ENCODE results near the gene CCN5.

DNA sequence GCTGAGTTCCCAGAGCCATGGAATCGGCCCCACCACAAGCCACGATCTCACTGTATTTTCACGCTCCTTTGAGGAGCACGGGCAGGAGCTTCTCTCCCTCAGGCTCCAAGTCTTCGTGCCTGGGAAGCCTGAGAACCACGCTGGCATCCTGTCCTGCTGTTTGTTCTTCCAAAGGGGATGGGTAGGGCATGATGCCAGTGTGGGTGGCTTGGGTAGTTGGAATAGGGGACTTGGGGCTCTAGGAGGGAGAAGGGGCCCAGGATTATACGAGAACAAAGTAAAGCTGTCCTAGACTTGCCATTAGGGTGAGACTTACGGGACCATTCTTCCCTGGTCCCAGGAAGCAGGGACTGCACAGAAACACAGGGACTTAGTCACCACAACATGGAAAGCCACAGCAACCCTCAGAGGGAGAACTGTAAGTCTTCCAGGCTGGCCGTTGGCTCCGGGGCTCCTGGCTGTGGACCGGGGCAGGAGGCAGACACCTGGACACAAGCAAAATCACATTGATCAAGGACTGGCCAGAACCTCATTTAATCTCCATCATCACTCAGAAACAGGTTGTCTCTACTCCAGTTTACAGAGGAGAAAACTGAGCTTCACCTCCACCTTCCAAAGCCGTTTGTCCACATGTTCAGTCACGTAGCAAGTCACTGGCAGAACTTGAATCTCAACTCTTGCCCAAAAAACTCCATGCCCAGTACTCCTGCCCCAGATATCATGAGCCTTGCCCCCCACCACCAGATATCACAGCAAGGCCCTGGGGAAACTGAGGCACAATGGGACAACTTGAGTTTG, 1.3 kb downstream of the CCN5 start:
- TF ChIP-seq EZH2 (IDR thresholded peaks at IDR 0.05; ENCODE audit: borderline replicate concordance, low read length) = no peak
- TF ChIP-seq, protein P1, sequence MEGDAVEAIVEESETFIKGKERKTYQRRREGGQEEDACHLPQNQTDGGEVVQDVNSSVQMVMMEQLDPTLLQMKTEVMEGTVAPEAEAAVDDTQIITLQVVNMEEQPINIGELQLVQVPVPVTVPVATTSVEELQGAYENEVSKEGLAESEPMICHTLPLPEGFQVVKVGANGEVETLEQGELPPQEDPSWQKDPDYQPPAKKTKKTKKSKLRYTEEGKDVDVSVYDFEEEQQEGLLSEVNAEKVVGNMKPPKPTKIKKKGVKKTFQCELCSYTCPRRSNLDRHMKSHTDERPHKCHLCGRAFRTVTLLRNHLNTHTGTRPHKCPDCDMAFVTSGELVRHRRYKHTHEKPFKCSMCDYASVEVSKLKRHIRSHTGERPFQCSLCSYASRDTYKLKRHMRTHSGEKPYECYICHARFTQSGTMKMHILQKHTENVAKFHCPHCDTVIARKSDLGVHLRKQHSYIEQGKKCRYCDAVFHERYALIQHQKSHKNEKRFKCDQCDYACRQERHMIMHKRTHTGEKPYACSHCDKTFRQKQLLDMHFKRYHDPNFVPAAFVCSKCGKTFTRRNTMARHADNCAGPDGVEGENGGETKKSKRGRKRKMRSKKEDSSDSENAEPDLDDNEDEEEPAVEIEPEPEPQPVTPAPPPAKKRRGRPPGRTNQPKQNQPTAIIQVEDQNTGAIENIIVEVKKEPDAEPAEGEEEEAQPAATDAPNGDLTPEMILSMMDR (conservative IDR thresholded peaks at IDR 0.05 in 1 of 2, IDR thresholded peaks at IDR 0.05 in 1 of 2; ENCODE audit: extremely low read depth in 1 of 2, insufficient read depth in 1 of 2, low read depth in 1 of 2, low read length in 2 of 2) = no peak
